ENCODE data around the gene DENND4A. TPM values are rescaled to one million over a fixed set of nuclear protein-coding genes. Genes with fewer than 3 reads are reported as not detected.
"Not testable (repeated sequence)": the region's sequence is repeated elsewhere in the genome, so short reads cannot be mapped to it uniquely, and the experiment has no call there.

DENND4A gene
- total and polyA plus RNA-seq, 10 of the 15 experiments (the other 5 are each of a cell fraction or from before 2014, with no cell fraction given) = 14.2 to 81.8 (median 34.1) TPM

DNA sequence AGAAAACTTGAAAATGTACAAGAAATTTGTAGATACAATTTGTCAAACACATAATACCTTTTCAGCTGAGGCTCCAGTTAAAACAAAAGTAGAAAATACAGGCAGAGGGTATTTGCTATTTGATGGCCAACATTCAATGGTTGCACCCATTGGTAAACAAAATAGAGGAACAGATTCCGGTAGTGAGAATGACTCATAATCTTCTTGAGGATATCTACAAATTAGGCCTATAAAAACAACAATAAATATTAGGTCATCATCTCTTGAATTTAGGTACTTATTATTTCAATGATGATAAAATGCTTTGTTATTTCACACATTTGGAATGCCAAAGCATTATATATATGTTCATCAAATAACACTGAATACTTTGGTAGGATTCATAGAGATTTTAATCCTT lies 53.4 kb downstream of the DENND4A start (continued):
- TF ChIP-seq, protein P1, sequence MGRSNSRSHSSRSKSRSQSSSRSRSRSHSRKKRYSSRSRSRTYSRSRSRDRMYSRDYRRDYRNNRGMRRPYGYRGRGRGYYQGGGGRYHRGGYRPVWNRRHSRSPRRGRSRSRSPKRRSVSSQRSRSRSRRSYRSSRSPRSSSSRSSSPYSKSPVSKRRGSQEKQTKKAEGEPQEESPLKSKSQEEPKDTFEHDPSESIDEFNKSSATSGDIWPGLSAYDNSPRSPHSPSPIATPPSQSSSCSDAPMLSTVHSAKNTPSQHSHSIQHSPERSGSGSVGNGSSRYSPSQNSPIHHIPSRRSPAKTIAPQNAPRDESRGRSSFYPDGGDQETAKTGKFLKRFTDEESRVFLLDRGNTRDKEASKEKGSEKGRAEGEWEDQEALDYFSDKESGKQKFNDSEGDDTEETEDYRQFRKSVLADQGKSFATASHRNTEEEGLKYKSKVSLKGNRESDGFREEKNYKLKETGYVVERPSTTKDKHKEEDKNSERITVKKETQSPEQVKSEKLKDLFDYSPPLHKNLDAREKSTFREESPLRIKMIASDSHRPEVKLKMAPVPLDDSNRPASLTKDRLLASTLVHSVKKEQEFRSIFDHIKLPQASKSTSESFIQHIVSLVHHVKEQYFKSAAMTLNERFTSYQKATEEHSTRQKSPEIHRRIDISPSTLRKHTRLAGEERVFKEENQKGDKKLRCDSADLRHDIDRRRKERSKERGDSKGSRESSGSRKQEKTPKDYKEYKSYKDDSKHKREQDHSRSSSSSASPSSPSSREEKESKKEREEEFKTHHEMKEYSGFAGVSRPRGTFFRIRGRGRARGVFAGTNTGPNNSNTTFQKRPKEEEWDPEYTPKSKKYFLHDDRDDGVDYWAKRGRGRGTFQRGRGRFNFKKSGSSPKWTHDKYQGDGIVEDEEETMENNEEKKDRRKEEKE (IDR thresholded peaks at IDR 0.05) = no peak
- TF ChIP-seq, protein P2, sequence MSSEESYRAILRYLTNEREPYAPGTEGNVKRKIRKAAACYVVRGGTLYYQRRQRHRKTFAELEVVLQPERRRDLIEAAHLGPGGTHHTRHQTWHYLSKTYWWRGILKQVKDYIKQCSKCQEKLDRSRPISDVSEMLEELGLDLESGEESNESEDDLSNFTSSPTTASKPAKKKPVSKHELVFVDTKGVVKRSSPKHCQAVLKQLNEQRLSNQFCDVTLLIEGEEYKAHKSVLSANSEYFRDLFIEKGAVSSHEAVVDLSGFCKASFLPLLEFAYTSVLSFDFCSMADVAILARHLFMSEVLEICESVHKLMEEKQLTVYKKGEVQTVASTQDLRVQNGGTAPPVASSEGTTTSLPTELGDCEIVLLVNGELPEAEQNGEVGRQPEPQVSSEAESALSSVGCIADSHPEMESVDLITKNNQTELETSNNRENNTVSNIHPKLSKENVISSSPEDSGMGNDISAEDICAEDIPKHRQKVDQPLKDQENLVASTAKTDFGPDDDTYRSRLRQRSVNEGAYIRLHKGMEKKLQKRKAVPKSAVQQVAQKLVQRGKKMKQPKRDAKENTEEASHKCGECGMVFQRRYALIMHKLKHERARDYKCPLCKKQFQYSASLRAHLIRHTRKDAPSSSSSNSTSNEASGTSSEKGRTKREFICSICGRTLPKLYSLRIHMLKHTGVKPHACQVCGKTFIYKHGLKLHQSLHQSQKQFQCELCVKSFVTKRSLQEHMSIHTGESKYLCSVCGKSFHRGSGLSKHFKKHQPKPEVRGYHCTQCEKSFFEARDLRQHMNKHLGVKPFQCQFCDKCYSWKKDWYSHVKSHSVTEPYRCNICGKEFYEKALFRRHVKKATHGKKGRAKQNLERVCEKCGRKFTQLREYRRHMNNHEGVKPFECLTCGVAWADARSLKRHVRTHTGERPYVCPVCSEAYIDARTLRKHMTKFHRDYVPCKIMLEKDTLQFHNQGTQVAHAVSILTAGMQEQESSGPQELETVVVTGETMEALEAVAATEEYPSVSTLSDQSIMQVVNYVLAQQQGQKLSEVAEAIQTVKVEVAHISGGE (CRISPR knock-in tag; IDR thresholded peaks at IDR 0.05) = no peak
- TF ChIP-seq TARDBP (IDR thresholded peaks at IDR 0.05; ENCODE audit: borderline replicate concordance) = no peak

DNA sequence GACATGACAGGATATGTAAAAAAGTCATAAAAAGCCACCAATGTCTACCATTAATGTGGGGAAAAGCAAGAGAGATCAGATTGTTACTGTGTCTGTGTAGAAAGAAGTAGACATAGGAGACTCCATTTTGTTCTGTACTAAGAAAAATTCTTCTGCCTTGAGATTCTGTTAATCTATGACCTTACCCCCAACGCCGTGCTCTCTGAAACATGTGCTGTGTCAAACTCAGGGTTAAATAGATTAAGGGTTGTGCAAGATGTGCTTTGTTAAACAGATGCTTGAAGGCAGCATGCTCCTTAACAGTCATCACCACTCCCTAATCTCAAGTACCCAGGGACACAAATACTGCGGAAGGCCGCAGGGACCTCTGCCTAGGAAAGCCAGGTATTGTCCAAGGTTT lies 58.5 kb downstream of the DENND4A start:
- intact Hi-C loops (cut with micrococcal nuclease; ENCODE audit: unreplicated experiment); H3K27me3 ChIP-seq (replicated peaks in 1 of 2; ENCODE audit: control insufficient read depth in 2 of 2, insufficient read depth in 2 of 2, low read length in 1 of 2); H3K4me3 ChIP-seq; H3K4me1 ChIP-seq (ENCODE audit: control insufficient read depth, insufficient read depth, low read length); BruUV-seq (replicated peaks); FAIRE-seq; DNase-seq (ENCODE audit: low read depth, low spot score); in situ Hi-C loops (cut with MboI); RAD21 ChIA-PET (ENCODE audit: unreplicated experiment); H3K79me2 ChIP-seq (ENCODE audit: control insufficient read depth, insufficient read depth, low read length); ATAC-seq; H3K9ac ChIP-seq (ENCODE audit: control insufficient read depth, insufficient read depth, low read length); H4K20me1 ChIP-seq (ENCODE audit: control insufficient read depth, insufficient read depth); H3K9me3 ChIP-seq (replicated peaks; ENCODE audit: control insufficient read depth, insufficient read depth, low read length); H3K4me2 ChIP-seq (ENCODE audit: control insufficient read depth, insufficient read depth); H2AFZ ChIP-seq (ENCODE audit: control insufficient read depth, low read depth, low read length); POLR2A ChIA-PET; CTCF ChIA-PET; H3K27ac ChIP-seq (ENCODE audit: control insufficient read depth, insufficient read depth): not testable (repeated sequence)
- SMC1A ChIA-PET (ENCODE audit: uncharacterized antibody, unreplicated experiment) = interaction anchor here (1.2 to 3.5 kb wide), 3 partner anchors 15 to 103 kb away, joined by 3 to 9 read pairs (median 4); no protein-coding TSS in a partner anchor
- 95% methylated on average over 4 of the region's 4 CpGs for WGBS (ENCODE audit: insufficient coverage, insufficient replicate concordance, low lambda C conversion rate, missing lambda C conversion rate)
- H3K36me3 ChIP-seq (ENCODE audit: control insufficient read depth in 2 of 2, insufficient read depth in 2 of 2, low read length in 1 of 2) = peaks cover 0 to 11% of the 10 kb centered on the region in 2 experiments; a peak in 3 of 4 replicates

Data from GM12878 (cell line).